Measurements from ENCODE around the gene LYRM4.
"Not testable (repeated sequence)": the region's sequence is repeated elsewhere in the genome, so short reads cannot be mapped to it uniquely, and the experiment has no call there.

The LYRM4 gene

DNA sequence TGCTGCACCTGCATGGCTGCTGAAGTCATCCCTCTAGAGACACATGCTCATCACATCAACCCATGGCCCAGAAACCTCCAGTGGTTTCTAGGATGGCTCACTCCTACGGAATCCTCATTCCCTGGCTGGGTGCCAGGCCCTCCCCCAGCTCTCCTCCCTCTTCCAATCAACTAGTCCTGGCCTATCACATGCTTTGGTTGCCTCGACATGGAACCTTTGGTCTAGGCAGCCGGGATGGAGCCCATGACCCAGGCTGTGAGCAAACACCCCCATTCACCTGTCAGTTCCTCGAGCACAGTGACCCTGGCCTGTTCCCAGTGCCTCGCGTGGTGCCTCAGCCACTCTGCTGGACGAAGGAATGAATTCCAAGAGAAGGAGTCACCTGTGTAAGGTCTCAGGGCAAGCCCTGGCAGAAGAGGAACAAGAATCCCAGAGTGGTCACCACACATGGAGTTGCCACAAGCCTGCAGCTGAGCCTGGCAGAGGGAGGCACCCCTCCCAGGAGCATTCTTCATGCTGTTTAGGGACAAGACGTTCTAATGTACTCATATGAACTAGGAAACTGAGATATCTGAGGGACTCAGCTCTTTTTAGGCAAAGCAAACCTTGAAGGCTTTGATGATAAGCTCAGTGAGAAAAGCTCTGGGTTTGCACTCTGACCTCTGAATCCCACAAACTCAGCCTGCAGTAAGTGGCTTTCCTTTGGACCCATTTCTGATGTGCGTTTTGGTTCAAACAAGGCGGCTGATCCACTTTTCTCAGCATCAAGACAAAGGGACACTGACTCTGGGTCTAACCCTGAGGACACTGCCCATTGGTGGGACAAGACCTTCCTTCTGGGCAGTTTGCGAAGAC is 135.4 kb downstream of the LYRM4 start:
- in situ Hi-C loops (cut with MboI; ENCODE audit: low sequenced_read_pairs) = no loop called here

DNA sequence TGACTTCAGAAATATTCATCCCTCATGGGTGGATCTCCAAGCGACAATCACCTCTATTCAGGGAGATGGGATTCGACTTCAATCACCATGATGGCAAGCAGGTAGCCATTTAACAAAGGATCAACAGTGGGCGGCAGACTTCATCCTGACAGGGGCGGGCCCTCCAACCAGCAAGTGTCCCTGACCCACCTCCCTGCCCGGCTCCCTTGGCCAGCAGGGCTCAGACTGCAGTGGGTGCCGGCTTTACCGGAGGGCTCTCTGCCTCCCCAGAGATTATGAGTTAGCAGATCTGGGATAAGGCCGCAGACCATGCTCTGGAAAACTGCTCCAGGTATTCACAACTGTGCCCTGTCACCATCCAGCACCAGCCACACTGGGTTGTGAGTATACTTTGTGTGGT is 136.2 kb downstream of the LYRM4 start:
- in situ Hi-C loops (cut with MboI; ENCODE audit: low sequenced_read_pairs) = no loop called here

DNA sequence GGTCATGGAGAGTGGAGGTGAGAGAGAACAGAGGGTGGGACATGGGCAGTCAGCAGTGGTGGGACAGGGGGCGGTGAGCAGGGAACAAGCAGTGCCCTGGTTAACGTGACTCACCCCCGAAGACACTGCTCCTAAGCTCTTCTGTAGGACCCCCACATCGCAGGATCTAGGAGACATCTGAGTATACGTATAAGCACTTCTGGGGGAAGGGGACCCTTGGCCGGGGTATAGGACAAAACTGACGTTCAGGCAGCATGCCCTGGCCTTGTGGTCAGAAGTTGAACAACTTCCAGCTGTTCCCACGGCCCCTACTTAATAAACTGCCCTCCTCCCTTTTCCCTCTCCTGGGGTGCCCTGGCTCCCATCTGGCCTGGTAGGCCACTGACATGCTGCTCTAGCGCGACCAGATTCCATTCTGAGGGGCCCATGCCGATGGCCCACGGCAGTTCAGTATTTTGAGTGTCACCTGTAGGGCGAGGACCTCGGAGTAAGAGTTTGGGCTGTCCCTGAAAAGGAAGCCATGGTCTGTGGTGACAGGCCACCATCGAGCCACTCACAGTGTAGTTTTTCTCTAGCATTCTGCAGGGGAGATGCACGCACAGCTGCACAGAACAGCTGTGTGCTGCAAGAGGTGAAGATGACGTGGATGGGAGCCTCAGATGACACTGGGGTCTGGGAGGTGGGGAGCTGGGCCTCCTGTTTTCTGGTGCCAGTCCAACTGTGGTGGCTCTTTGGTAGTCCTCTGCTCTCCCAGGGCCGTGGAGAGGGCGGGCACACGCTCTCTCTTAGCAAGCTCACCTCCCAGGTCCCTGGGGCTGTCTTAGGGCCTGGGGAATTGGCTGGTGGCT is 137.2 kb downstream of the LYRM4 start:
- in situ Hi-C loops (cut with MboI; ENCODE audit: low sequenced_read_pairs) = no loop called here

DNA sequence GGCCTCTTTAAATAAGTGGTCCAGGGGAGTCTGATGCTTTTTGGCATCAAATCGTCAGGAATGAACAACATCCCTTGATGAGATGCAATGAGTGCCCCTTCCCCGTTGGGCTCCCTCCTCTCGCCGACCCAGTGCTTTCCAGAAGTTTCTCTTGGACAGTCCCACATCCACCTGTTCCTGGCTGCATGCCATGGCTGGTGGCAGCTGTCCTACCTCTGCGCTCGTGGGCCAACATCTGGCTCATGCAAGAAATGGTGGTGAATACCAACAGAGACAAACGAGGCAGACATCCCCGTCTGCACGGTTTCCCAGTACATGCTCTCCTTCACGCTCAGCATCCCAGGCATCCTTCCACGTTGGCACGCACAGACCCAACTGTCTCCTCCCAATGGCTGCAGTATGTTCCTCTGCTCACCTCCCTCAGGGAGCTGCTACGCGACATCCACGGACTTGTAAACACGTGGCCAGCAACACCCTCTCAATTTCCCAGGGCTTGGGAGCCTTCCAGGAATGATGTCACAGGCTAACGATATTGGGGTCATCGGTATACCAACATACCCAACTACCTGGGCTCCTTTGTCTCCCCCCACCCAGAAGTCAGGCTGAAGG is 138.1 kb downstream of the LYRM4 start:
- in situ Hi-C loops (cut with MboI; ENCODE audit: low sequenced_read_pairs) = no loop called here

DNA sequence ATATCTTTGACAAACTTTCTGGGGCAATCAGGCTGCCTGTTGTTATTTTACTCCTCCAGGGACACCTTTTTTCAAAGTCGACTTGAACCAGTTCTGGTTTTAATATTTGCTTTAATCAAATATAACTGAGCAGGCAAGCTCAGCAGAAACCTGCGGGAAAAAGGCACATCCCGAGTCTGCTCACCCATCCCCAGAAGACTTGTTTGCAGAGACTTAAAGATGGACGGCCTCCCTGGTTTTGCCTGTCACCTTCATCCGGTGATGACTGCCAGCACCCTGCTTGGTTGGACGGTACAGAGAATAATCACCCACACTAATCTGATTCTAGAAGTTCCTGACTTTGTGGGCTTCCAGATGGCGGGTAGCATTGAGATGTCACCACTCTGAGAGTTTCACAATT is 138.8 kb downstream of the LYRM4 start:
- in situ Hi-C loops (cut with MboI; ENCODE audit: low sequenced_read_pairs) = no loop called here

DNA sequence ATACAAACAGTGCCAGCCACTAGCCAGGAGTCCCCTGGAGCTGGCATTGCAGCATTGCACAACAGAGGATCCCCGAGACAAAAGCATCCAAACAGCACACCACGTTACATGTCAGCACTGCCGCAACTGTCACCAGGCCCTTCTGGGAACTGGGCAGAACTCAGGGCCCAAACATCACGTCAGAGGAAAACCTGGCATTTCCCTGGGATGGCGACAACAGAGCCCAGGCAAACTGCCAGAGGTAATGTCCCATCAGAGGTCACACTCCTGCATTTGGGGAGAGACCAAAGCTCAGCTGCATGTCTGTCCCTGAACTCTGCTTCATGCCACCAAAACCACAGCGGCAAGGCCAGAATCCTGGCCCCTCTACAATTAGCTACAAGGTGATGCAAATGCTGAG is 139.3 kb downstream of the LYRM4 start:
- in situ Hi-C loops (cut with MboI; ENCODE audit: low sequenced_read_pairs) = no loop called here

DNA sequence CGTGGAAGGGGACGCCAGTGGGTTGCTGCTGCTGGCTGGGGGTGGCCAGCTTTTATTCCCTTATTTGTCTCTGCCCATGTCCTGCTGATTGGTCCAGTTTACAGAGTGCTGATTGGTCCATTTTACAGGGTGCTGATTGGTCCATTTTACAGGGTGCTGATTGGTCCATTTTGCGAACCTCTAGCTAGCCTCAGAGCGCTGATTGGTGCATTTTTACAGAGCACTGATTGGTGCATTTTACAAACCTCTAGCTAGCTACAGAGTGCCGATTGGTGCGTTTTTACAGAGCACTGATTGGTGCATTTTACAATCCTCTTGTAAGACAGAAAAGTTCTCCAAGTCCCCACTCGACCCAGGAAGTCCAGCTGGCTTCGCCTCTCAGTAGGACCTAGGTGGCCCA is 140.2 kb downstream of the LYRM4 start:
- in situ Hi-C loops (cut with MboI; ENCODE audit: low sequenced_read_pairs) = not testable (repeated sequence)

DNA sequence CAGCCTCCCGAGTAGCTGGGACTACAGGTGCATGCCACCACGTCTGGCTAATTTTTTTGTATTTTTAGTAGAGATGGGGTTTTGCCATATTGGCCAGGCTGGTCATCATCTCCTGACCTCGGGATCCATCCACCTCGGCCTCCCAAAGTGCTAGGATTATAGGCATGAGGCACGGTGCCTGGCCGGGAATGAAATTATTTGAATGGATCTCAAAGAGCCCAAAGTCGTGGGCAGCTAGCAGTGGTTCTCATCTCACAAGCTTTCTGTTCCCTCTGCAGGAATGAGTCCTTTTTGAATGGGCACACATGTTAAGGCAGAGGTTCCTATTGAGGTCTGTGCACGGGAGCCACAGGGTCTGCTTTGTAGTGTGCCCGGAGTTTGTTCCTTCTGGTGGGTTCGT is 140.7 kb downstream of the LYRM4 start:
- in situ Hi-C loops (cut with MboI; ENCODE audit: low sequenced_read_pairs) = no loop called here

DNA sequence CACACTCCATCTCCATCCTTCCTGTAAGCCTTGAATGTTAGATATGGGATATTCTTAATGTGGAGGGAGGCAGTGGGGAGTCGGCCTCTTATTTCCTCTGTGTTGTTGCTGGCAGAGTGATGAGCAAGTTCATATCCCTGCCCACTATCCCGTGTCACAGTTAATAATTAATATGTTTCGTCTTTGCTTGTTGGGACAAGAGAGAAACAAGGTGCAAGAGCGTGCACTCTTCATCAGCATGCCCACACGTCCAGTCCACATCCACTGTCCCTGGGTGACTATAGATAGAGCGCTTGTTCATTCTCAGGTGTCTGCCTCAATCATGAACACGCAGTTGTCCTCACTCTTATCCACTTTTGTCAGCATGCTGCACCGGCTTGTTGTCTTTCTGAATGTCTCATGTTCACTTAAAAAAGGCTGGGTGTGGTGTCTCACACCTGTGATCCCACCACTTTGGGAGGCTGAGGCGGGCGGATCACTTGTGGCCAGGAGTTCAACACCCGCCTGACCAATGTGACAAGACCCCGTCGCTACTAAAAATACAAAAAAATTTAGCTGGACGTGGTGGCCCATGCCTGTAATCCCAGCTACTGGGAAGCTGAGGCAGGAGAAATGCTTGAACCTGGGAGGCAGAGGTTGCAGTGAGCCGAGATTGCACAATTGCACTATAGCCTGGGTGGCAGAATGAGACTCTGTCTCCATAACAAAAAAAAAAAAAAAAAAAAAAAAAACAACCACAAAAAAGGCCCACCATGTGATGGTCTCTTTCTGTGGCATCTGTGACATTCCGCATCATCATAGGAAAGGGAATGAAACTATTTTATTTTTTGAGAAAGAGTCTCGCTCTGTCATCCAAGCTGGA is 141.4 kb downstream of the LYRM4 start:
- in situ Hi-C loops (cut with MboI; ENCODE audit: low sequenced_read_pairs) = no loop called here

DNA sequence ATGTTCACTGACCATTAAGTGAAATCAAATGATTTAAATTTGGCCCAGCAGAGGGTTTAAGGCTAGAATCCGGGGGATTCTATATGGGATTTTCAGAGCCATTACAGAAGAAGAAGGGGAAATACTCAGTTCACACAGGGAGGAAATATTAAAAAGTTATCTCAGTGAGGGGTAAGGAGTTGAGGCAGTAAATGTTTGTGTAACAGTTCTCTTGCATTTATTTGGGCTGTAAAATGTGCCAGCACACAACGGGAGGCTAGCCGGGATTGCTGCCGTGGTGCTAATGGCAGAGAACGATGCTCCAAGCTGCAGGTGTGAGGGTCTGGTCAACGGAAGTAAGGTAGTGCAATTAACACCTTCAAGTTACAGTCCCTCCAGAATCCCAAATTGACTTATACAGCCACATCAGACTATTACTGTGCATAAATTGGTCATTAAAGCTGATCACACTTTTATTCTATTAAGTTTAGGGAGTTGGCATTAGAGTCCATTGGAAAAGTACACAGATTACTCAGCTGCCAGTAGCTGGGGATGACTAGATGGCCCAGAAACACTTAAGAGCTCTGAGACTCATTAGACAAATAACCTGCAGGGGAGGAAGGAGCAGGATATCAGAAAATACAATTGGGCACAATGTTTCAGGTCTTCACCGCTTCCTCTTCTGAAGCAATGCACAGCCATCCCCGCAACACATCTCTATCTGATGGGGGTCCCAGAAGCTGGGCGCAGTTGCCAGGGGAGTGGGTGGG is 144.3 kb downstream of the LYRM4 start:
- in situ Hi-C loops (cut with MboI; ENCODE audit: low sequenced_read_pairs) = no loop called here

DNA sequence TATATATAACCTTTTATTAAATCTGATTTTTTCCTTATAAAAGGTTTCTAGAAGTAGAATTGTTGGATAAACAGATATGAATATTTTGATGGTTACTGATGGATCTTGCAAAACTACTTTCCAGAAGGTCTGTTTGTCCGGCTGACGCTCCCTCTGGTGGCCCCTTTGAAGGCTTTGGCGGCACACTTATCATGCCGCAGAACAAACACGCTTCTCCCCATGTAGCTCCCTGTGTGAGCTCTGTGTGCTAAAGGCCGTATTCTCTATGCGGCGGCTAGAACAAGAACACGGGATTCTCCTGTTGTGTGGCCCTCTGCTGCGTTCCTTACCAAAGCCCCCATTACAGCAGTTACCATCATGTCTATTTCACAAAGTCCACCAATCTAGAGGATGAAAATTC is 145.6 kb downstream of the LYRM4 start:
- in situ Hi-C loops (cut with MboI; ENCODE audit: low sequenced_read_pairs) = no loop called here

DNA sequence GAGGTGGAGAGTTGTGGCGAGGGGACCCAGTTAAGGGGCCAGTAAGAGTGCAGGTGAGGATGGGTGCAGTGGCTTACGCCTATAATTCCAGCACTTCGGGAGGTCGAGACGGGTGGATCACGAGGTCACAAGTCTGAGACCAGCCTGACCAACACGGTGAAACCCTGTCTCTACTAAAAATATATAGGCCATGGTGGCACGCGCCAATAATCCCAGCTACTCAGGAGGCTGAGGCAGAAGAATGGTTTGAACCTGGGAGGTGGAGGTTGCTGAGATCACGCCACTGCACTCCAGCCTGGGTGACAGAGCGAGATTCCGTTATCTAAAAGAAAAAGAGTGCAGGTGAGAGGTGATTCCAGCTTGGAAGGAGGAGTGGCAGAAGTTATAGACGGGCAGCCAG is 147.7 kb downstream of the LYRM4 start:
- in situ Hi-C loops (cut with MboI; ENCODE audit: low sequenced_read_pairs) = no loop called here

DNA sequence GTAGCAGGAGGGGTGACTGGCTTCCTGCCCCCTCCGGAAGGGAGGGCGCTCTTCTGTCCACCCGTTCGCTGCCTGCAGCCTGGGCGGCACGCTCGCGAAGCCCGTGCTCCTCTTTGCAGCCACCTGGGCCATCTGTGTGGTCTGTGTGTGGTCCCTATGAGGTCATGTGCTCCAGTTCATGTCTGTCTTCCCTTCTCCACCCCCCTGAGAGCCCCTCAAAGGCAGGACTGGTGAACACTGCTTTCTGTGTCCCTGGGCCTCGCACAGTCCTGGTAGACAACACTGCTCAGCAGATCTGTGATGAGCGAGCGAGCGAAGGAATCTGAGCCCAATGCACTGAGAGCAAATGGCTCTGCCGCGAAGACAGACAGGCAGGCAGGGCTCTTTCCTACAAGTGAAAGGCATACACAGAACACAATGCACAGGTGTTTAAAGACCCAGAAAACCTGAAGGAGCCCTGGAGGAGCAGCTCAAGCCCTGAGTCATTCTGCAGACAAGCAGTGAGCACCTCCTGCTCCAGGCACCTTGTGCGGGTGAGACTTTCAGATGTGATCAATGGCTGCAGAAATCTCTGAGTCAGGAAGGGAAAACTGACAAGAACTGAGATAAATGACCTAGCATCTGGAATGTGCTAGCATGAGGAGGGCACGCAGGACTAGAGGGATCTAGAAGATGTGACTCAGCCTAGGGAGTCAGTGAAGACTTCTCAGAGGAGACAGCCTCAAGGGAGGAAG is 148.5 kb downstream of the LYRM4 start:
- in situ Hi-C loops (cut with MboI; ENCODE audit: low sequenced_read_pairs) = no loop called here

DNA sequence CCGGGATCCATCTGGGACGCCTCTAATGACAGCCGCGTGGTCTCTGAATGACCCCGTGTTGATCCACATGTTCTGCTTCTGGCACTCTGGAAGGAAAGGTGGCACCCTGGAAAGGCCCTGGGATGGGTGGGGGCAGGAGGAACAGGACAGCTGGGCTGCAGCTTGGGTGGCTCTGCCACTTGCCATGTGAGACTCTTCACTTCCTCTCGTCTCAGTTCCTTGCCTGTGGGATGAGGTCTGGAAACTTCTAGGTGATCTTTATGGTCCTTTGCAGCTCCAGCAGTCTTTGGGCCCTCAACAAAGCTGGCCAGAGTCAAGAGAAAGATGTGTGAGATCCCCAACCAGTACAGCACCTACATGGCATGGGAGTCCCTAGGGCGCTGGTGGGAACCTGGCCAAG is 149.1 kb downstream of the LYRM4 start:
- in situ Hi-C loops (cut with MboI; ENCODE audit: low sequenced_read_pairs) = no loop called here

DNA sequence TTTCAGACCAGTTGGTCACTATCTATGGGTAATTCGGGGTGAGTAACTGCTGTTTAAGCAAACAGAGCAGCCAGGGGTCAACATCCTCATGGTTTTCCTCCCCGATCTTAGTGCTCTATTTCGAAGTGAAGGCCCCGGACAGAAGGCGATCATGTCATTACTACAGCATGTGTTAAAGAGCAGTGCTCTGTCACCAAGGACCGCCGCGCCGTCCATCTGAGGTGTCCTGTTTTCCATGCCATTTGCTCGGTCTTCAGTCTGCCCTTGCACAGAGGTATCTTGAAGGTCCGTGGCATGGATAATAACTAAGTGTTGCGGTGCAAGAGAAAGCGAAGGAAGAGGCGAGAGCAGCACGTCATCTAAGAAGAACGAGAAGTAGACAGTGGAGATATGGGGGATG is 150.5 kb downstream of the LYRM4 start:
- in situ Hi-C loops (cut with MboI; ENCODE audit: low sequenced_read_pairs) = no loop called here

DNA sequence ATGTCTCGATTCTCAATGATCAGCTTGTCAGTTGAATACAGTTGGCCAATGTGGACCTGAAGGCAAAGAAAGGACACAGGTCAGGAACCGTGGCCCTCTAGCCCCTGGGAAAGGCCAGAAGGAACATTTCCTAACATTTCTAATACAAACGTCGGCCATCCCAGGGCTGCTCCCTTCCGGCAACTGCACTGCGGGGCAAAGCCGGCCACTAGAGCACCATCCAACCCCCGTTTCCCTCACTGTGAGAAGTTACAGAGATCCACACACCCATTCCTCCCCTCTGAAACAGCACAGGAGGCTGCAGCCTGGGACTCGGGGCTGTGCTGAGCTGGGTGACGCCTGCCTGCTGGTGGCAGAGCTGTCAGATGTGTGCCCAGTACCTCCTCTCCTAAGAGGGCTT is 151.3 kb downstream of the LYRM4 start:
- in situ Hi-C loops (cut with MboI; ENCODE audit: low sequenced_read_pairs) = no loop called here

DNA sequence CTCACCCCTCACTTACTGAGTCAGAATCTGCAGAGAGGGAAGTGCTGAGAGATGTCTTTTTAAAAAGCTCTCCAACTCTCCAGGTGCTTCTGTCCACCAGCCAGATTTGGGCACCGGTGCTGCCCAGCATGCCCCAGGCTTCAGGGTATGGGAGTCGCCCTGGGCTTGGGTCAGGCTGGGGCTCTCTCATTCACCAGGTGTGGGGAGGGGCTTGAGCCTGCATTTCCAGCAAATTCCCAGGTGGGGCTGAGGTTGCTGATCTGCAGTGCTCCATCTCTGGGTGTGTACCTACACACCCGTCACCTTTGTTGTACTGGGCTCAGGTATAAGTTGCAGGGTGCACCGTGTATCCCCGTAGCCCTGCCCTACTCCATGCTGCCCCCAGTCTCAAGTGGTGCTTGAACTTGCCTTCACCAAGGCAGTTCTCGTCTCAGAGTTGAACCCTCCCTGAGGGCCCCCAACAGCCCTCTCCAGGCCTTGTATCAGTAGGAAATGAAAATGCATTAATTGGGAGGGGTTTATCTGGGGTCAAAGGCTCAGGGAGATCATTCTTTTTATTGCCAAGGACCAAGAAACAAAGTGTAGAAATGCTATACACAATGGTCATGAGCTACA is 152.1 kb downstream of the LYRM4 start:
- in situ Hi-C loops (cut with MboI; ENCODE audit: low sequenced_read_pairs) = no loop called here

DNA sequence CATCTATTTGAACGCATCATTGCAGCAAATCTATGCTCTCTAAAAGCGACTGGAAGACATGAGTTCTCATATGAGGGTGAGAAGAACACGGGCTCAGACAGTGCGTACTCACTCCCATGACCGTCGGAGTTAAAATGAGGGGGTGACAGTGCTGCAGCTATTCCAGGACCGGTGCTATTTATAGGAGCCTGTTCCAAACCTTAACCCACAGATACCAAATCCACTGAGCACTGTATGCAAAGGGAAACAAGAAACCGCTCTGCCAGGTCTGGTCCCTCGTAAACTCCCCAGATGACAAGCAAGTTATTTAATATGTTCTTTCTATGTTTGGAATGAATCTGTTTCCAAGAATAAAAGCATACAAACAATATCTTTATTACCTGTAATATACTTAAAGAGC is 152.7 kb downstream of the LYRM4 start:
- in situ Hi-C loops (cut with MboI; ENCODE audit: low sequenced_read_pairs) = no loop called here

DNA sequence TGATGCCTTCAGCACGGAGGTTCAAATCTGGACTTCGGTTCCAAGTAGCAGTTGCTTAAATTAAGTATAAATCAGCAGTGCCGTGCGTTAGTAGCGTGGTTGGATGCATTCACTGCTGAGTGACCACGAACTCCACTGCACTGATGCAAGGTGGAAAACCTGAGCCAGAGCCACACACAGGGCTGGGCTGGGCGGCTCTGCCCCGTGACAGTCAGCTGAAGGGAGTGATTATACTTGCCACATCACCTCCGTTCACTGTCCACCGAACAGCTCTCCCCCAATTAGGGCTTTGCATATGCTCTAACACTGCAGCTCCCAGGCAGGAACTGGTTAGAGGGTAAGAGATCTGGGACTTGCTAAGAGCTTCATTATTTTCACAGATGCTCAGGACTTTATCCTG is 153.4 kb downstream of the LYRM4 start:
- in situ Hi-C loops (cut with MboI; ENCODE audit: low sequenced_read_pairs) = no loop called here
